ENCODE measurements around the gene POLR2L. TPM values are rescaled to one million over a fixed set of nuclear protein-coding genes. Genes with fewer than 3 reads are reported as not detected.

The POLR2L gene
- total RNA-seq, 1 experiment from 2014 or later: 118 TPM

DNA sequence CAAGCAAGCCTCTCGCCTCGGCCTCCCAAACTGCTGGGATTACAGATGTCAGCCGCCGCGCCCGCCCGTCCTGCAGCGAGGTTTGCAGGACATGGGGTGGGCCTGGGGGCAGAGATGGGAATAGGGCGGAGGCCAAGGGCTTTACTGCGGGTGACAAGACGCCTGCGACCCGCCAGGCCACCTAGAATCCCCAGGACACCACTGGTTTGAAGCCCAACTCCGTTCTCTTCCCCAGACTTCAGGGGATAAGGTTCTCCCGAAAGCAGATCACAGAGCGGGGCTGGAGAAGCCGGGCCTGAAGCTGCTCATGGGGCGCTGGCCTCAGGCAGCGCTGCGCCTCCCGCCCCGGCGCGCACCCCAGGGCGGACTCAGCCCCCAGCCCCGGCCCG lies 354 bp downstream of the POLR2L start:
- no peak for TF ChIP-seq CTCF (IDR thresholded peaks at IDR 0.05; ENCODE audit: unreplicated experiment)
- no peaks in the 10 kb centered on the region for H3K27me3 Mint-ChIP-seq (ENCODE audit: insufficient read depth, unreplicated experiment)
- intact Hi-C loops (cut with micrococcal nuclease): loop anchor here (5.0 kb wide), 1 partner anchor 35 kb away; the partner anchor contains the start of genes PIDD1 and RPLP2
- peaks cover 31% of the 10 kb centered on the region for H3K4me1 Mint-ChIP-seq (ENCODE audit: insufficient read depth, unreplicated experiment)
- DNase-seq (ENCODE audit: unreplicated experiment): no peak
- POLR2A ChIA-PET: interaction anchor here (0.6 to 7.2 kb wide), 9 partner anchors 8 to 457 kb away, joined by 3 to 141 read pairs (median 10); partner anchors contain the start of genes CD151, PNPLA2 and RPLP2
- peaks cover 59% of the 10 kb centered on the region for H3K36me3 Mint-ChIP-seq (ENCODE audit: insufficient read depth, unreplicated experiment)
- H3K9me3 Mint-ChIP-seq (ENCODE audit: unreplicated experiment): no peaks in the 10 kb centered on the region
- CTCF ChIA-PET: no interaction called here
- H3K4me3 Mint-ChIP-seq (ENCODE audit: unreplicated experiment): peak overlapping the region; percentile 87
- BruUV-seq (replicated peaks): TSS peak; percentile 79
- H3K27ac Mint-ChIP-seq (ENCODE audit: low read depth, unreplicated experiment): peak overlapping the region; percentile 90

- POLR2A ChIA-PET: interaction anchor here (0.9 to 11.4 kb wide), 7 partner anchors 15 to 325 kb away, joined by 3 to 274 read pairs (median 10); partner anchors contain the start of genes PNPLA2 and RPLP2
- TF ChIP-seq CTCF (IDR thresholded peaks at IDR 0.05; ENCODE audit: unreplicated experiment): peak; percentile 20
- no peak overlapping the region for H3K27ac Mint-ChIP-seq (ENCODE audit: low read depth, unreplicated experiment)
- intact Hi-C loops (cut with micrococcal nuclease): loop anchor here (5.0 kb wide), 1 partner anchor 33 kb away; the partner anchor contains the start of genes PIDD1 and RPLP2
- peaks cover 76% of the 10 kb centered on the region for H3K36me3 Mint-ChIP-seq (ENCODE audit: insufficient read depth, unreplicated experiment)
- DNase-seq (ENCODE audit: unreplicated experiment): no peak
- H3K4me3 Mint-ChIP-seq (ENCODE audit: unreplicated experiment): peak overlapping the region; percentile 87
- CTCF ChIA-PET: interaction anchor here (0.6 to 1.4 kb wide), 5 partner anchors 17 to 469 kb away, joined by 3 to 4 read pairs (median 3); partner anchors contain the start of gene TOLLIP
- H3K9me3 Mint-ChIP-seq (ENCODE audit: unreplicated experiment): no peaks in the 10 kb centered on the region
- BruUV-seq (replicated peaks): no TSS peak
- H3K4me1 Mint-ChIP-seq (ENCODE audit: insufficient read depth, unreplicated experiment): peaks cover 21% of the 10 kb centered on the region
- H3K27me3 Mint-ChIP-seq (ENCODE audit: insufficient read depth, unreplicated experiment): no peaks in the 10 kb centered on the region
Measured at GRCh38 chr11:839875-840617, 2.3 kb downstream of the POLR2L start.

DNA sequence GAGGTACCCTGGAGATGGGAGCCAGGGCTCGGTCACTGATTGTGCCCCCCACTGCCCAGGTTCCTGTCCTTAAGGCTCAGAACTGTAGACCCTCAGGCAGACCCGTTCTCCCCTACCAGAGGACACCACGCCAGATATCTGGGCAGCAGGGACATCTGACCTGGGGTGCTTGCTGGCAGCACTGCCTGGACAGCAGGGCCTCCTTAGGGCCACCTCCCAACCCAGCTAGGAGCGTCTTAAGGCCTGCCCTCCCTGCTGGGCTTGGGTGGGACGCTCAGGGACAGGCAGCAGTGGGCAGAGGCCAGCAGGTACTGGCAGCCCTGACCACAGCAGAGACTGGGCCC lies 3.1 kb downstream of the POLR2L start:
- Mint-ChIP-seq H3K9me3 (ENCODE audit: unreplicated experiment) (no peaks in the 10 kb centered on the region), H3K36me3 (ENCODE audit: insufficient read depth, unreplicated experiment) (peaks cover 84% of the 10 kb centered on the region), H3K4me3 (ENCODE audit: unreplicated experiment) (peak overlapping the region; percentile 41), H3K27ac (ENCODE audit: low read depth, unreplicated experiment) (peak overlapping the region; percentile 63), H3K27me3 (ENCODE audit: insufficient read depth, unreplicated experiment) (no peaks in the 10 kb centered on the region), H3K4me1 (ENCODE audit: insufficient read depth, unreplicated experiment) (peaks cover 18% of the 10 kb centered on the region)
- DNase-seq (ENCODE audit: unreplicated experiment): no peak
- ChIA-PET CTCF (interaction anchor here (0.7 to 1.3 kb wide), 2 partner anchors 64 to 134 kb away, joined by 3 to 4 read pairs; no protein-coding TSS in a partner anchor), POLR2A (interaction anchor here (0.6 to 11.4 kb wide), 6 partner anchors 14 to 103 kb away, joined by 3 to 274 read pairs (median 5); partner anchors contain the start of genes PNPLA2 and RPLP2)
- BruUV-seq (replicated peaks): no TSS peak
- no peak for TF ChIP-seq CTCF (IDR thresholded peaks at IDR 0.05; ENCODE audit: unreplicated experiment)
- intact Hi-C loops (cut with micrococcal nuclease): no loop called here

All from MCF 10A (cell line).